Measurements from ENCODE around the gene REPS2.
"Not testable (repeated sequence)": the region's sequence is repeated elsewhere in the genome, so short reads cannot be mapped to it uniquely, and the experiment has no call there.

Gene REPS2

DNA sequence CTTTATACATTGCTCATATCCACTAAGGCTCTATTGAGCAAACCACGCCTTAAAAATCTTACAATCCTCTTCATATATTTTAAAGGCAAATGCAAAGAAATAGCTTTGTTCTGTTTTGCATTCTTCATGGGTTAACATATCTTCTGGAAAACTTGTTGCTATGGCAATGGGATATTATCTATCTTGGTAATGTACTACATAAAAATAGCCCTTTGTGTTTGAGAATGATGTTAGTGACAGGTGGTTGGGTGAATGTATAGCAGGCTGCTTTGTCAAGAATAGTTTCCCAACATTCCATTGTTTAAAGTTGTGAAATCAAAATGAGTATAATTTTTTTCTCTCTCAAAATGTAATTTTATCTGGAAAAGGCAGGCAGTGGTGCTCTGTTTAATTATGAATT lies 16.8 kb downstream of the REPS2 start:
- DNase-seq (ENCODE audit: low read depth), result no peak

DNA sequence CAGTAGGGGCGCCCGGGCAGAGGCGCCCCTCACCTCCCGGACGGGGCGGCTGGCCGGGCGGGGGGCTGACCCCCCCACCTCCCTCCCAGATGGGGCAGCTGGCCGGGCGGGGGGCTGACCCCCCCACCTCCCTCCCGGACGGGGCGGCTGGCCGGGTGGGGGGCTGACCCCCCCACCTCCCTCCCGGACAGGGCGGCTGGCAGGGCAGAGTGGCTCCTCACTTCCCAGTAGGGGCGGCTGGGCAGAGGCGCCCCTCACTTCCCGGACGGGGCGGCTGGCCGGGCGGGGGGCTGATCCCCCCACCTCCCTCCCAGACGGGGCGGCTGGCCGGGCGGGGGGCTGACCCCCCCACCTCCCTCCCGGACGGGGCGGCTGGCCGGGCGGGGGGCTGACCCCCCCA lies 18.5 kb downstream of the REPS2 start:
- not testable (repeated sequence) for DNase-seq (ENCODE audit: low read depth)

DNA sequence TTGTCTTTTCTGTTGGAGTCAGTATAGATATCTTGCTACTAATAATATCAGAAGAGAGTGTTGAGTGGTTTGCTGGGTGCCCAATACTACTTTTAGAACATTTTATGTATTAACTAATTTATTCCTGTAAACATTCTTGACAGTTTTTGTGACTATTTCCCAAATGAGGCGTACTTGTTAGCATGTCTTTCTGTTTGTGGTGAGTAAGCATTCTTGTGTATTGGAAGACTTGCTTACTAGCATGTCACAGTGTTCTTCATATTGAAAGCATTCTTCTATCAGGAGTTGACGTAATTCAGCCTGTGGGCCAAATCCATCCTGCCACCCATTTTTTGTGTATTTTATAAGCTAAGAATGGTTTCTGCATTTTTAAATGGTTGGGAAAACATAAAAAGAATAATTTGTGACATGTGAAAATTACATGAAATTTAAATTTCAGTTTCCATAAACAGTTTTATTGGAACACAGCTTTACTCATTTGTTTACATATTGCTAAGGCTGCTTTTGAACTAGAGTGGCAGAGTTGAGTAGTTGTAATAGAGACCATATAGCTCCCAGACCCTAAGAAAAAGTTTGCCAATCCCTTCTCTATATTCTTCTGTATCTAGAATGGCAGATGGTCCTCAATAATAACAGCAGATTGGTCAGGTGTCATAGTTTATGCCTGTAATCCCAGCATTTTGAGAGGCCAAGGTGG lies 20.4 kb downstream of the REPS2 start:
- DNase-seq (ENCODE audit: low read depth), result no peak

DNA sequence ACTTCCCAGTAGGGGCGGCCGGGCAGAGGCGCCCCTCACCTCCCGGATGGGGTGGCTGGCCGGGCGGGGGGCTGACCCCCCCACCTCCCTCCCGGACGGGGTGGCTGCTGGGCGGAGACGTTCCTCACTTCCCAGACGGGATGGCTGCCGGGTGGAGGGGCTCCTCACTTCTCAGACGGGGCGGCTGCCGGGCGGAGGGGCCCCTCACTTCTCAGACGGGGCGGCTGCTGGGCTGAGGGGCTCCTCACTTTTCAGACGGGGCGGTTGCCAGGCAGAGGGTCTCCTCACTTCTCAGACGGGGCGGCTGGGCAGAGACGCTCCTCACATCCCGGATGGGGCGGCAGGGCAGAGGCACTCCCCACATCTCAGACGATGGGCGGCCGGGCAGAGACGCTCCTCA lies 22.3 kb downstream of the REPS2 start:
- not testable (repeated sequence) for DNase-seq (ENCODE audit: low read depth)

DNA sequence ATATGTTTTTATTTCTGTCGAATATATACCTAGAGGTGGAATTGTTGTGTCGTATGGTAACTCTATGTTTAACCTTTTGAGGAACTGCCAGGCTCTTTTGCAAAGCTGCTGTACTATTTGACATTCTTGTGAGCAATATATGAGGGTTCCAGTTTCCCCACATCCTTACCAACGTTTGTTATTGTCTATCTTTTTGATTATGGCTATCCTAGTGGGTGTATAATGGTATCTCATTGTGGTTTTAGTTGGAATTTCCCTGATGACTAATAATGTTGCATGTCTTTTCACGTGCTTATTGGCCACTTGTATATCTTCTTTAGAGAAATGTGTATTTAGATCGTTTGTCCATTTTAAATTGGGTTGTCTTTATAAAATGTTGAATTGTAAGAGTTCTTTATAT lies 24.5 kb downstream of the REPS2 start:
- DNase-seq (ENCODE audit: low read depth), result peak; percentile 23

DNA sequence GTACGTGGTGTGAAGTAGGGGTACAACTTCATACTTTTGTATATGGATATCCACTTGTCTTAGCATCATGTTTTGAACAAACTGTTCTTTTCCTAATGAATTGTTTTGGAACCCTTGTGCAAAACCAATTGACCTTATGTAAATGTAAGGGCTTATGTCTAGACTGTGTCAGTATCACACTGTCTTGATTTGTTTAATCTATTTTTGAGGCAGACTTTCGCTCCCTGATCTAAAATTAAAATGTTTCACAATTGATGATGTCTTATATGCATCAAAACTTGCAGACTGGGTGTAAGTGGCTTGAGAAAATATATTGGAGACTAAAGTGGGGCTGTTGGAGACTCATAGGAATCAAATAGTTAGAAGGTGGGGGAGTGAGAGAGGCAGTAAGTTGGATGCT lies 25.2 kb downstream of the REPS2 start:
- DNase-seq (ENCODE audit: low read depth), result no peak

DNA sequence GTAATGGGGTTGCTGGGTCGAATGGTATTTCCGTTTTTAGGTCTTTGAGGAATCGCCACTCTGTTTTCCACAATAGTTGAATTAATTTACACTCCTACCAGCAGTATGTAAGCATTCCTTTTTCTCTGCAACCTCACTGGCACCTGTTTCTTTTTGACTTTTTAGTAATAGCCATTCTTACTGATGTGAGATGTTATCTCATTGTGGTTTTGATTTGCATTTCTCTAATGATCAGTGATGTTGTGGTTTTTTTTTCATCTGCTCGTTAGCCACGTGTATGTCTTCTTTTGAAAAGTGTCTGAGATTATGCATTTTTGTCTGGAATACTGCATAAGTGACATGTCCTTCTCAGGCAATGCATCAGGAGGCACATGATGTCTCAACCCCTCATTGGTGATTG lies 28.8 kb downstream of the REPS2 start:
- no peak for DNase-seq (ENCODE audit: low read depth)

DNA sequence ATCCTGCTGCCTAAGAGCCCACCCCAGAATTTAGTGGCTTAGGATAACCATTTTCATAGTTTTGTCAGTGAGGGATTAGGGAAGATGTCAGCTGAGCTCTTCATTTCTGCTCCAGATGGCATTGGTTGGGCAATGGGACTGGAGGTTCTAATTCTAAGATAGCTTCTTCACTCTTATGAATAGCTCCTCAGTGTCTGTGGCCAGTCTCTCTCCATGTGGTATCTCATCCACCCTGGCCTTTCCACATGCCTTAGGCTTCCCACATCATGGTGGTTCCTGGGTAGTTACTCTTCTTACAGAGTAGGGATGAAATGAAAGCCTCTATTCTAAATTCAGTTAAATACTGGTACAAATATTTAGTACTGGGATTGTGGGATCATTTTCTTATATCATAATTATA lies 31.3 kb downstream of the REPS2 start:
- no peak for DNase-seq (ENCODE audit: low read depth)

DNA sequence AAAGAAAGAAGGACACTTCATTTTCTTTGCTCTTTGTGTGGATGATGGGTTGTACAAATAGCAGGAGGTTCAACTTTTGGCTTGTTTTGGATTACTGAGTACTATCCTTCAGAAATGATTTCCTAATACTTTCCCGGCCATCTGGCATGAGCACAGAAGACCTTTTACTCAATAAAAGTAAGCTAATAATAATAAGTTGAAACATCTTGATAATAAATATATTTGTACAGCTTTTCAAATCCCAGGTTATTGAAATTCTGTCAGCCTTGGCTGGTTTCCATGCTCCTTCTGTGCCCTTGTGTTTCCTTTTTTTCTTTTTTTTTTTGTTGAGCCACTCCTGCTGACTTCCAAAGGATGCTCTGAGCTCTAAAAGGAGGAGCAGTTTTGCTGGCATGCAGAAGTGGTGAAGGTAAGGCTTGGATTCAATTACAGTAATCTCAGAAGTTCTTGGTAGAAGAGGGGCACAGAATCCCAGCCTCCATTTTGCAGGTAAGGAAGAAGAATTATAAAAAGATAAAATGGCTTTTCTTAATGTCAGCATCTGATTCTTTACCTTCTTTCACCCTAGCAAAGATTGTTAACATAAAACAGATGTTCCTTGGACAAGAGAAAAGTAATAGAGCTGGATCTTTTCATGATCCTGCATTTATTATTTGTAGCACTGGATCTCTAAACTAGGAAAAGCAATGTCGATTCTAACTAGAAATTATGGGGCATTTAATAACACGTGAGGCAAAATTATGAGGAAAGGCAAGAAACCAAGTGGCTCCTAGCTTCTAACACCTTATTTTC lies 31.9 kb downstream of the REPS2 start:
- DNase-seq (ENCODE audit: low read depth), result no peak

DNA sequence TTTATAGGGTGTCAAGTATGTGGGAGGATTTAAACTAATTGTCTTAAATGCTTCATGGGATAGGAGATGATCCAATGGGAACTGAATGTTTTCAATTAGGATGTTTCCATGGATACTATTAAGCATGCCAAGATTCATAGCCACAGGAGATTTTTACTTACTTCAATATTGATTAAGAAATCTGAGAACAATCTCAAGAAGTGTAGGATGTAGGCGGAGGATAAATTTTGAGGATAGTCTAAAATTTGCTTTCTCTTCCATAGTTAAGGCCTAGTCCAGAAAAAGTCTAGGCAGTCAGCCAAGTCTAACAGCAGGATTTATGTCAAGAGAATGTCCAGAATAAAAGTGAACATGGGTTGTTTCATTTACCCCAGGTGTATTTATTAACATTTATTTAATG lies 32.8 kb downstream of the REPS2 start:
- DNase-seq (ENCODE audit: low read depth), result no peak

DNA sequence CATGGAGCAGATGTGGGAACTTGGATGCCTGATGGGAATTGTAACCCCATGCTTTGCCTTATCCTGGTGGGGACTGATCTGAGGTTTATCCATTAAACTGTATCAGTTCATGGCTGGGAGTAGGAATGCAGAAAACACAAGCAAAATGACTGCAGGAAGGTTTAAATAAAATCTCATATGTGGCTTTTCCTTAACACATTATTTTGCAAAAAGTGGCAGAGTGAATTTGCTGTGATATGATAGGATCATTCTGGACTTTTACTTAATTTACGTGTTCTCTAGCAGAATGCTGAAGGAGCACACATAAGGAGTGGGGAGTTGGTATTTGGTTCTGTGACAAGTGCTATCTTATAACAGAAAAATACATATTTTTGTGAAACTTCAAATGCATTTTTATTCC lies 34.8 kb downstream of the REPS2 start:
- no peak for DNase-seq (ENCODE audit: low read depth)

DNA sequence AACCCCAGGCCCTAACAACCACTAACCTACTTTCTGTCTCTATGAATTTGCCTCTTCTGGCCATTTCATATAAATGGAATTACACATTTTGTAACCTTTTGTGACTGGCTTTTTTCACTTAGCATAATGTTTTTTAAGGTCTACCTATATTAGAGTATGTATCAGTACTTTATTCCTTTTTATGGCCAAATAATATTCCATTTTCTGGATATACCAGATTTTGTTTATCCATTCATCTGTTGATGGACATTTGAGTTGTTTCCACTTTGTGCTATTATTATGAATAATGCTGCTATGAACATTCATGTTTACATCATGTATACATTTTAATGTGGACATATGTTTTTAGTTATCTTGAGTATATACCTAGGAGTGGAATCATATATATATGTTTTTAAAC lies 35.5 kb downstream of the REPS2 start:
- DNase-seq (ENCODE audit: low read depth), result no peak

DNA sequence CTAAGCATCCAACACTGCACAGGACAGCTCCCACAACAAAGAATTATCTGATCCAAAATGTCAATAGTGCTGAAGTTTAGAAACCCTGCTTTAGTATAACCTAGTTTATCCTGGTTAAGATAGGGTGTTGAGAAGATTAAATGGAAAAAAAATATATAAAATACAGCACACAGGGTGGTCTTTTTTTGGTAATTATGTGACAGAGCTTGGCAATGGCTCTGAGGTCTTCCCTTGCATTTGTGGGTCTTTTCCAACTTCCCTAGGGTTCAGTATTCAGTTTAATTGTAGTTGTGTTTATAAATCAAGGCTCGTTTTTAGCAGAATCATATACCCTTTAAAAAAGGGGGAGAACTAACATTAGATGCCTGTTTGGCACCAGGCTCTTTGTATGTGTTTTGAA lies 36.6 kb downstream of the REPS2 start:
- no peak for DNase-seq (ENCODE audit: low read depth)

DNA sequence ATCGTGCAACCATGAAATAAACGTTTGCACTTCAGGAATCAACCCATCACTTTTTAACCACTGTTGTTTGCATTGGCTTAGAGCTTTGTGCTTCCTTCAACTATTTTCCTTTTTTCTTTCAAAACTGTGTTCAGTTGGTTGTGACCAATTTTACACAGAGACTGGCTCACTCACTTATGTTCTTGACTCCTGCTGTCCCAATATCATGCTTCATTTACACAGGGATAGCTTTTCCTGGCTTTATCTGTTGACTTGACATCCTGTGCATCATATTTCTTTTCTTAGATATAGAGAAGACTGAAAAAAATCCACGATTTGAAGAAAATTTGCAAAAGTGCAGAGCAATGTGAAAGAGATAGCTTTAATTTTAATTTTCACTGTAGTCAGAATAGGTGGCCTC lies 38.8 kb downstream of the REPS2 start:
- DNase-seq (ENCODE audit: low read depth), result no peak

DNA sequence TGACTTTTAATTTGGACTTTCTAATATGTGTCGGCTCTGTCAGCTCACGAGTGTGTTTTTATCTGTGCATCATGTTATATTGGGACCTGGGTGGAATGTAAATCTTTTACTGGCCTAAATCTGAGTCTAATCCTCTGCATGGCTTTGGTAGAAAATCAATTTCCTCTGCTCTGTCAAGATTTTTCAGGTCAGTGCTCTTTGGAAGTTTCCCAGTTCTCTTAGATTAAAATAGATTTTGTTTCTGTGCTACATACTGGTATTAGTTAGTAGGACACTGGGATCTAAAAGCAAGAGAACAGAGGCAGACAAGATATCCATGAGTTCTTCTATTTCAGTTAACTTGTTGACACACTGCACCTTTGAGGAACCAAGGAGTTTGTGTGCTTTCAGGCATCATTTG lies 39.7 kb downstream of the REPS2 start:
- no peak for DNase-seq (ENCODE audit: low read depth)

DNA sequence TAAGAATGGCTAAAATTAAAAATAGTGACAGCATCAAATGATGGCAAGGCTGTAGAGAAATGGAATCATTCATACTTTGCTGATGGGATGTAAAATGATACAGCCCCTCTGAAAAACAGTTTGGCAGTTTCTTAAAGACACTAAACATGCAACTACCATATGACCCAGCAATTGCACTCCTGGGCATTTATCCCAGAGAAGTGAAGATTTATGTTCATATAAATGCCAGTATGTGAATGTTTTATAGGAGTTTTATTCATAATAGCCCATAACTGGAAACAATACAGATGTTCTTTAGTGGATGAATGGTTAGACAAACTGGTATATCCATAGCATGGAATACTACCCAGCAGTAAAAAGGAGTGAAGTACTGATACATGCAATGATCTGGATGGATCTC lies 43.3 kb downstream of the REPS2 start:
- no peak for DNase-seq (ENCODE audit: low read depth)

DNA sequence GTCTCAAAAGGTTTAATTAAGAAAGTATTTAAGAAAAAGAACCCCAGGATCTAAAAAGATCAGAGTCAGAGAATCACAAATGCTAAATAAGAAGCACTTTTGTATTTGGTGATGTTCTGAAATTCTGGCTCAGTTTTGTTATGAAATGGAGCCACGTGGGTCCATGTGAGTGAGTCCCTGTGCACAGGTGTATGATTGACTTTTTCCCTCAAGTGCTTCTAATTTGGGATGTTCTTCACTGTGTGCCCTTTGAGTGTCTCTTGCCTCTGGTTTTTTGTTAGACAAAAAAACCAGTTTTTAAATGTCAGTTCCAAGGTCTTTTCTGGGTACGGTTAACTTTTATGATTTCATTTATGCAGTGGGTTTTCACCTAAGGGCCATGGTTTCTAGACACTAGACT lies 44.4 kb downstream of the REPS2 start:
- no peak for DNase-seq (ENCODE audit: low read depth)

DNA sequence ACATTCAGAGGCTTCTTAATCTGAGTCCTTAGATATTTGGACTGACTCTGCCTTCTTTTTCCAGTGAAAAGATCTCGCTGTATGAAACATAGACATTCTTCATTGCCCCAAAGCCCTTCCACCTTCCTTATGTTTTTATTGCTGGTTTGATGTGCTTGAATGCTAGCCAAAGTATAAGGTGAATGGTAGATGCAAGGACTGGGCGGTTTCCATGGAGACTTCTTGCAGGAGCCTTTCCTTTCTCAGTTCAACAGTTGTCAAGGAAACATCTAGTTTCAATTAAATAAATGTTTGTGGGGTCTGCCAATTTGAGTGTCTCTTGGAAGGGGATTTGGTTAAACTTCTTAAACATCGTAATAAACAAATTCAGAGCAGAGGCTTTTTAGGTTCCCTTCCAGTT lies 46.0 kb downstream of the REPS2 start:
- DNase-seq (ENCODE audit: low read depth), result no peak

DNA sequence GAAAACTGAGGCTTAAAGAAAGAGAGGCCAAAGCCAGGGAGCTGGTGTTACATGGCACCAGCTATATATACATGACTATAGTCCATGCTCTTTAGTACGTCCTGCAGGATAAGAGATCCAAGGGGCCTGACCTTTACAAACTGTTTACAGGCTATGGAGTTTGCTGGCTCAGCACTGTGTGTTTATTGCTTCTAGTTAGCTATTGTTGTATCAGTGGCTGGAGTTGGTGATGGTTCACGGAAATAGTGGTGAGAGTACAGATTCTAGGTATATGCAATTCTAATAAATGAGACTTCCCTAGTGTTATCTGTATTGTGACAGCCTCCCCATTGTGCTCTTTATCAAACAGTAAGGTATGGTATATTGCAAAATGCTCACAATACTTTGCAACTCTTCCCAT lies 46.5 kb downstream of the REPS2 start:
- DNase-seq (ENCODE audit: low read depth), result no peak

DNA sequence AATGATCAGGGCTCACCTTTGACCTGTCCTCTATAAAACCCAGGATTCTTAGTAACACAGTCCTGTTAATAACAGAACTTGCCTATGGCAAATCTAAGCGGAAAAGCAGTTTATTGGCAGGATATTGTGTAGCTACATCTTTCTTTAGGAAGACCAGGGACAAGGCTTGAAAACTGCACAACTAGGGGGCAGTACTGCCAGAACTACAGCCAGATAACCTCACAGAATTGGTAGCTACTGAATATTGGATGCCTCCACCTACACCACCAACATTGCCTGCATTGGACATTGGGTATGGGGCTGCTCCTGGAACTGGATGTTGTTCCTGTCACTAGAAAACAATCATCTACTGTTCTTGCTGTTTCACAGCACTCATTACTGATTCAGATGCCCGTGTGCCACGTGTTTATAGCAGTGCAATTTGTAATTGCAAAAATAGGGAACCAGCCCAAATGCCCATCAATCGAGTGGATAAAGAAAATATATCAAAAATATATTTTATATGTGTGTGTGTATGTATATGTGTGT lies 47.4 kb downstream of the REPS2 start:
- no peak for DNase-seq (ENCODE audit: low read depth)

DNA sequence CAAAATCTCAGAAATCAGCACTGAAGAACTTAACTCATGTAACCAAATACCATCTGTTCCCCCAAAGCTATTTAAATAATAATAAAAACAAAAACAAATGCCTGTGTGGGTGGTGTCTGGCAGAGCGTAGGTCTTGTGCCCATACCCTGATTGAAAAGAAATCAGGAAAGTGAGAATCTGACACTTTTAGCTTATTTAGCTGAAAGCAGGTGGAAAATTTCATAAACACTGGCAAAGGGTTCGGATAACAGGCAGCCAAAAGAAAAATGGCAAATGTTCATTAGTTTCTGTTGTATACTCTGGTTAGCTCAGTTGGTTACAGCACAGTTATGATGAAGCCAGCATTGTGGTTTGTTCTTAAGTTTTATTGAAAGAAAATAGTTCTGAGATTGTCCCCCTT lies 48.3 kb downstream of the REPS2 start:
- no peak for DNase-seq (ENCODE audit: low read depth)

DNA sequence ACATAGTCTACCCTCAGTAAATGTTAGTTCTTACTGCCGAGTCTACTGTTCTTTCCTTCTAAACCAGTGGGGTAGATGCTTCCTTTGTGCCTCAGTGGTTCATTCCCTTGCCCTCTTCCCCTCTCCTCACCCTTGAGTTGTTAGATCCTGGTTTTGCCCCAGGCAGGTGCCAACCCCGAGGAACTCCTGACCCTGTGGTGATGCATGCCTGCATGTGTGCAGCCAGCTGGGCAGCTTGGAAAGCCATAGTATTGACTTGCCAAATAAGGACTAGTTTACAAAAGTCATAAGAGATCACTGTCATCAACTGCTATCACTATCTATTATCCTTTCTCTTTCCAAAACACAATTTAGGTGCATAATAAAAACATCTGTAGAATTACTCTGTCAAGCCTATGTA lies 50.9 kb downstream of the REPS2 start:
- no peak for DNase-seq (ENCODE audit: low read depth)

DNA sequence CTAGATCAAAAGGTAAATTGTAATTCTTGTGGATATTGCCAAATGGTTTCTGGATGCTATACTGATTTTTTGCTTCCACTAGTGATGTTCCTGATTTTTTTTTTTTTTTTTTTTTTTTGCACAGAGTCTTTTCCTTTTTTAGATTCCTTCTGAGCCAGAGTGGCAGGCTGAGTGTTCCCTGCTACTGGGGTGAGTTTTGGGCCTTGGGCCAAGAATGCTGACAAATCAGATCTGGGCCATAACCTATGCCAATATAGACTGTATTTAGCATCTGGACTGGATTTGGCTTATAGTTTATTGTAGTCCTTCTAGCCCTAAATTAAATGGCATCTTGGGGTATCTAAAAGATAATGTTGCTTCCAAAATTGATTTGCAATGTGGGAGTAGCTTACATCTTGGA lies 52.8 kb downstream of the REPS2 start:
- no peak for DNase-seq (ENCODE audit: low read depth)

DNA sequence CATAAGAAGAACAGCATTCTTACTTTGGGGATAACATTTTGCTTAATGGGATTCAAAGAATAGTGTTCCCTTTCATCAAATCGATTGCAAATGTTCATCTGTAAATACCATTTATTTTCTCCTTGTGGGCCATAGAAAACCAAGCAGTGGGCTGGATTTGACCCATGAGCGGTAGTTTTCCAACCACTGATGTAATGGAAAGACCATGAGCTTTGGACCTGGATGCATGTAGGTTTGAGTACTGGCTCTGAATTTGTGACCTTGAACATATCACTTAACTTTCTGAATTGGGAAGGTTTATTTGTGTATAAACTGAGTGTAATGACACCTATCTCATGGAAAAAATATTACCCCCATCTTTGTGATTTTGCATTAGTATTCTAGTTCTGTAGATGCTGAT lies 54.3 kb downstream of the REPS2 start:
- no peak for DNase-seq (ENCODE audit: low read depth)

Data from non-pigmented ciliary epithelial cell (primary cell).